Embryonic facial prominence (tissue), 1 donor: ENCODE measurements around the gene AQP2.

ENCODE experiments used
- DNase-seq: peaks from one replicate; pipeline ENCODE4 v3.0.0-alpha.2; 2016; ENCODE audit errors: extremely low spot score

Gene AQP2

GRCh38 chr12:49941556-49942511, 8.7 kb upstream of the AQP2 start:
- no peak for DNase-seq

GRCh38 chr12:49942512-49942893, 8.0 kb upstream of the AQP2 start:
- no peak for DNase-seq

GRCh38 chr12:49942921-49943624, 7.5 kb upstream of the AQP2 start:
- DNase-seq: no peak

DNA sequence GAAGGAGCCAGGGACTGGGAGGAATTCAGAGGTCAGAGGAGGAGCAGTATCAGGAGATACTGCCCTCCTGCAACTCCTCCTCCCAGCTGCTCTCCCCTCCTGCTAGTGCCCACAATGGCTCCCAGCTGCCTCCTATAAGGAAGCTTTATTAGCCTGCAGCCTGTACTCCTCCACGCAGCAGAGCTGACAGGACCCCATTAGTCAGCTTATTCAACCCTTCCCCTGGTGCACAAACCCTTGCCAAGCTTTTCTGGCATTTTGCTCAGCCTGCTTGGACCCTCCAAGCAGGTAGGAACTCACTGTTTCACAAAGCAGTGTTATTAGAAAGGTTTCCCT, 6.9 kb upstream of the AQP2 start:
- no peak for DNase-seq

DNA sequence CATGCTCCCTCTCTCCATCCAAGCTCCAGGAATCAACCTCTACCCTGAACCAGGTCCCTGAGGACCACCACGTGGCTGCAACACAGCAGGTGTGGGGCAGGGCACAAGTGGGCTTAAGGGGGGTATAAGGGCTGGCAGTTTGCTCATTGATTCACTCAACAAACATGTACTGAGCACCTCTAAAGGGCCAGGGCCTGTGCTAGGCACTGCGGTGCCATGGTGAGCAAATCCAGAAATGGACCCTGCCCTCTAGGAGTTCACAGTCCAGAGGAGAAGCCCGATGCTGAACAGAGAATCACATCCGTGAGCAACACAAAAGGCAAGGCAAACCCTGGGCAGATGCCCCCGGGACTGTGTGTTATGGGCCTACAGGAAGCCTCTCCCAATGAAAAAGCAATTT, 6.5 kb upstream of the AQP2 start:
- DNase-seq: no peak

DNA sequence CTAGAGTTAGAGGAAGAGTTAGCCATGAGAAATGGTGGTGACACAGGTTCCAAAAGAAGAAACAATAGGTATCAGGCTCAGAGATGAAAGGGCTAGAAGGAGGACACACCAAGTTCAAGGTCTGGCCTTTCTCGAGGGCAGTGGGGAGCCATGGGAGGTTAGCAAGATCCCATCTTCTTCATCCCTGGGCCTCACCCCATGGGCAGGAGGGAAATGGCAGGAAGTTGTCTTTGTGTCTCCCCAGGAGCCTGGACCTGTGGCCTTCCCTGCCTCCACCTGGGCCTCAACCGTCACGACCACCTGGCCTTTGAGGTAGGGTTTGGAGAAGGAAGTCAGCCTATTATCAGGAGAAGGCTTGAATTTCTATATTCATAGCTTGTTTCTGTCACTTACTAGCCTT, 5.8 kb upstream of the AQP2 start:
- no peak for DNase-seq

GRCh38 chr12:49945394-49946080, 5.0 kb upstream of the AQP2 start:
- no peak for DNase-seq

GRCh38 chr12:49946086-49946485, 4.5 kb upstream of the AQP2 start:
- no peak for DNase-seq

GRCh38 chr12:49946497-49946896, 4.0 kb upstream of the AQP2 start:
- DNase-seq: no peak

DNA sequence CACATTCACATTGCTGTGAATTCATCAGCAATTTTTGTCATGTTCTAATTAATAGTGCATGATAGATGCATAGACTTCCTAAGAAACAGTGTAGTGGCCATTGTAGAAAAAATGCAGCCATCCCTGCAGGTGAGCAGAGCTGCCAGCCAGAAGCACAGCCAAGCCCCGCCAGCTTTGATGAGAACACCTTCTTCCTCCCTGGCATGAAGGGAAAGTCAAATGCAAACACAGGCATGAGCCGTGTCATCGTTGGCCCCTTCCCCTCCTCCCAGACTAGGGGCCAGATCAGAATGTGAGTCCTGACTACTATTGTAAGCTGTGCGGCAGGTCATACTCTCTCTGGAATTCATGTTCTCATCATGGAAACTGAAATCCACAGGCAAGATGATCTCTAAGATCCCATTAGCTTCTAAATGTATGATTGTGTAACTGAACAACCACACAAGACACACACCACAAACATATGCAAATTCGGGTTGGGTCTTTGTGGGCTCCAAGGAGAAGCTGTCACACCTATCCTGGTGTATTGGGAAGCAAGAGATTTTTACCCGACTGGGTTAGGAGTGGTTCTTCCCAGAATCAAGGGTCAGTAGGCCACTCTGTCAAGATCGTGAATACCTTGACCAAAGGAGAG, 2.8 kb upstream of the AQP2 start:
- no peak for DNase-seq

GRCh38 chr12:49948866-49949845, 1.4 kb upstream of the AQP2 start:
- no peak for DNase-seq

GRCh38 chr12:49949866-49950265, 671 bp upstream of the AQP2 start:
- no peak for DNase-seq

DNA sequence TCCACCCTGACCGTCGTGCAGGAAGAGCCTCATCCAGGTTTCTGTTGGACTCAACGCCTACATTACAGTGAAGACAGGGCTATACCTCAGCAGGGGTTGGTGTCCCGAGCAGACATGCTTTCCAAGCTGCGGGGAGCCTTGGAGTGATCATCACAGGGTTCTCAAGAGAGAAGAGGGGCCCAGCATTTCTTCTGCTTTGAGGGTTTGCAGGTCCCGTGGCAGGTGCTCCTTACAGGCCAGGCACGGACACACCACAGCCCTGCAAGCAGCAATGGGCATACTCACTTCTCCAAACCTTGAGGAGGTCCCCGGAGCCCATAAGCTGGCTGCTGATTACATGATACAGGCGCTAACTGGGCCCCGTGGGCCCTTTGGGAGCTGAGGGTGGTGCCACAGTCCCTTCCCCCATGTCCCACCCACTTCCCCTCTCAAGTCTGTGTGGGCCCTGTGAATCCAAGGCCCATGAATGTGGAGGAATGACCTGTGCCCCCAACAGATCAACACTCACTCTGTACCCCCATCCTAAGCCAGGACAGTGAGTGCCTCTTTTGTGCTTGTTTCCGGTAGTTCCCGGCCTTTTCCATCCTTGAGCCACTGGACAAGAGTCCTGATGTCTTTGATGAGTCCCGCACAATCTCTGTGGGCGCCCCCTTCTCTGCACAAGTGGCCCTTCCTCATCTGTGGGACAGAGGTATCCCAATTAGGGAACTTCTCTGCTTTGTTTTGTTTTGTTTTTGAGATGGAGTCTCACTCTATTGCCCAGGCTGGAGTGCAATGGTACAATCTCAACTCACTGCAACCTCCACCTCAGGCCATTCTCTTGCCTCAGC, 1.1 kb downstream of the AQP2 start:
- no peak for DNase-seq

GRCh38 chr12:49952391-49953055, 2.0 kb downstream of the AQP2 start:
- DNase-seq: no peak

DNA sequence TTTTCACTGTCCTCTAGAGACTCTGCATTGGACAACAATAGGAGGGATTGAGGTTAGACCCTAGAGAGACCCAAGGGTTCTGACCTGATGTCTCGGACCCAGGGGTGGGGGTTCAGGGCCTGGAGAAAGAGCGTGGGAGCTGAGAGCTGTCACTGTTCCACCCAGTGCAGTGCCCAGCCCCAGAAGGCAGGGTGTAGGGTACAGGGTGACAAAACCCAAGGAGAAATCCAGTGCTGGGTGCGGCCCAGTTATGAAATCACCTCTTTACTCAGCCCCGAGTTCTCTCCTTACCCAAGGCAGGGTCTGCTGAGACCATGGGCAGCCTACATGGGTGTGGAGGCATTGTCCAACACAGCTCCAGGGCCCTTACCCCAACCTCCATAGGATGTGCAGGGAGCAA, 2.6 kb downstream of the AQP2 start:
- DNase-seq: no peak

DNA sequence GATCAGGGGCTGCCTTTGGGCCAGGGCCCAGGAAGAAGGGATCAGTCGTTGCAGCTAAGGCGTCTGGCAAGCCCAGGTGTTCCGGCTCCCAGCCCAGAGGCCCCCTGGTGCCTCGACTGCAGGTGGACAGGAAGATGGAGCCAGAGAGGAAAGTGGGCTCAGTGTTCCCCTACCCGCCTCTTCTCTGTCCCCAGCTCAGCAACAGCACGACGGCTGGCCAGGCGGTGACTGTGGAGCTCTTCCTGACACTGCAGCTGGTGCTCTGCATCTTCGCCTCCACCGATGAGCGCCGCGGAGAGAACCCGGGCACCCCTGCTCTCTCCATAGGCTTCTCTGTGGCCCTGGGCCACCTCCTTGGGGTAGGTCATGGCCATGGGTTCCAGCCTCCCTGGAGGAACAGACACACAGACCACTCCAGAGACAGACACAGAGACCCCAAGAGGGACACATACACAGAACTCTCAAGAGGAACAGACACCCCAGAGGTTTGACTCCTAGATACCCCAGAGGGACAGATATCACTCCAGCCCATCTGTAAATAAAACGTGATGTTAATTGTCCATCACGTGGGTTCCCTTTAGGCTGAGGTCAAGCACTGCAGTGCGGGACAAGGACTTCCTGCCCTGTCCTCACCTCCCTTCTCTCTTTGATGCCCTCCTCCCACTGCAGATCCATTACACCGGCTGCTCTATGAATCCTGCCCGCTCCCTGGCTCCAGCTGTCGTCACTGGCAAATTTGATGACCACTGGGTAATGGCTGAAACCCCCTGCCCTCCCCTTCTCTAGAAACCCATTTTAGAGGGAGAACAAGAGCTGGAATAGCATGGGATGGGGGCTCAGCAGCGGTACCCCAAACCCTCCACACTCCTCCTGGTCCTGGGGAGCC, 3.7 kb downstream of the AQP2 start:
- DNase-seq: no peak

- DNase-seq: no peak
Observed at GRCh38 chr12:49954863-49955830, 4.6 kb downstream of the AQP2 start.
